Left hindlimb (tissue), 1 donor: Measurements from ENCODE around the gene CCDC183.
A peak's percentile ranks its signal among the peaks of the same experiment; 100 is the strongest.

Experiments used
- DNase-seq: peaks from one replicate; pipeline ENCODE4 v3.0.0-alpha.2; 2018

The CCDC183 gene

DNA sequence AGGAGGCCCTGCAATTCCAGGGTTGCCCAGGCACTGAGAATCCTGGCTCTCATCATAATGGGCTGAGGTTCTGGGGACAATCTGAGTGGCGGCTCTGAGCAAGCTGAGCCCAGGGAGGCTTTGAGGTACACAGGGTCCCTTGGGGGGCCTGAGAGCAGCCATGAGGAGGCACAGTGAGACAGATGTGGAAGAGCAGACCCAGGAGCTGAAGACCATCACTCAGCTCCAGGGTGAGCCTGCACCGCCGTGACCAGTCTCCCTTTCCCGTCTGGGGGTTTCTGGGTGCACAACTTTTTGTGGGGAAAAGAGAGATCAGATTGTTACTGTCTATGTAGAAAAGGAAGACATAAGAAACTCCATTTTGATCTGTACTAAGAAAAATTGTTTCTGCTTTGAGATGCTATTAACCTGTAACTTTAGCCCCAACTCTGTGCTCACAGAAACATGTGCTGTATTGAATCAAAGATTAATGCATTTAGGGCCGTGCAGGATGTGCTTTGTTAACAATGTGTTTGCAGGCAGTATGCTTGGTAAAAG is at the start of gene CCDC183:
CCDC183 (plus strand) TSS at position 101 of the 537 bp plus-strand sequence; CDS start at position 161, 60 bp downstream.
- DNase-seq, result no peak

DNA sequence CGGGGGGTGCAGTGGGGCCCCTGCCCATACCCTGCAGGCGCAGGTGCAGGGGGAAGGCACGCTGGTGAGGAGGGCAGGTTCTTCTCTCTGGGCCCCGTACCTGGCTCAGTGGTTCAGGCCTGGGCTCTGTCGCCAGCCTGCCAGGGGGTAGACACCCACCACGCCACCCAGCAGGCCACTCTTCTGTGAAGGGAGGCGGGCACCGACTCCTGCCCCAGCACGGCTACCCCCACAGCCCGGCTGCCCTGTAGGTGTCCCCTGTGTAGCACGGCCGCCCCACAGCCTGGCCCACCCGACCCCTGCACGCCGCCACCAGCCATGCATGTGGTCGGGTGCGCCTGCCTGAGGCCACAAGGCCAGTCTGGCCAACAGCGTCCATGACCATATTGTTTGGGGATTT is 49.5 kb upstream of the CCDC183 start:
- DNase-seq, result peak; percentile 23

GRCh38 chr9:136747161-136748060 is 48.7 kb upstream of the CCDC183 start:
- DNase-seq, result peak; percentile 20

GRCh38 chr9:136748201-136748600 is 47.9 kb upstream of the CCDC183 start, which contains the start of gene LCN6:
LCN6 (minus strand) TSS chr9:136748525; CDS start chr9:136748483, 42 bp downstream.
- peak; percentile 25 for DNase-seq

DNA sequence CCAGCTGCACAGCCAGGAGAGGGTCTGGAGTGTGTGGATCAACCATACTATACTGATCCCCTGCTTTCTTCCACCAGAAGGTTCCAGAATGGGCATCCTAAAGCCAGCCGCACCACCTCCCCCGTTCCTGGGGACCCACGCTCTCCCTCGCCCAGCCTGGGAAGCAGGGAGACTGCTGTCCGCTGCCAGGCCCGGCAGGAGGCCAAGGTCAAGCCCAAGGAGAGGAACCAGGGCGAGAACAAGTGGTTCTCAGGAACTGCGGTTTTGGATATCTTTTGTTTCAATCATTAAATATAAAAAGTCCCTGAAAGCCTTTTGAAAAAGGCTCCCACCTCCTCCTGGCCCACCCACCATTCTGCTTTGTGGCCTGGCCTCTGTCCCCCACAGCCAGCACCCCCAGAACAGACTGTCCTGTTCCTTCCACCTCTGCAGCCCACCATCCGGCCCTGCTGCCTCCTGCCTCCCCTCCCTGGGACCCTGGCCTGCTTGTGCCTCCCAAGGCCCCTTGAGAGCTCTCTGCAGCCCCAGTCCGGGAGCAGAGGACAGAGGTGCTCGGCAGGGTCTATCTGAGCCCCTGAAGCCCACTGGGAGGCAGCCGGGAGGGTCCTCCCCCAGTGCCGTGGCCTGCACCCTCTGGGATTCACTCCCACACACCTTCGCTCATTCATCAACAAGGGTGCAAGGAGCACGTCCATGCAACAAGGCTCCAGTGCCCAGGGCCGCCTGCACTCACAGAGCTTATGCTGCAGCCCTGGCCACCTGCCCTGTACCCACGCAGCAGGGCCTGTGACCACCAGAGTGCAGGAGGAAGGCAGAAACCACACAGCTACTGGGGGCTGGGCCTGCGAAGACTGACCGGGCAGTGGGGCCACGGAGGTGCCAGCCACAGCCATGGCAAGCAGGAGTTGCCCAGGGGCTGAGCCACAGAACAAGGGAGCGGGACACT is 47.2 kb upstream of the CCDC183 start:
- peak; percentile 16 for DNase-seq

DNA sequence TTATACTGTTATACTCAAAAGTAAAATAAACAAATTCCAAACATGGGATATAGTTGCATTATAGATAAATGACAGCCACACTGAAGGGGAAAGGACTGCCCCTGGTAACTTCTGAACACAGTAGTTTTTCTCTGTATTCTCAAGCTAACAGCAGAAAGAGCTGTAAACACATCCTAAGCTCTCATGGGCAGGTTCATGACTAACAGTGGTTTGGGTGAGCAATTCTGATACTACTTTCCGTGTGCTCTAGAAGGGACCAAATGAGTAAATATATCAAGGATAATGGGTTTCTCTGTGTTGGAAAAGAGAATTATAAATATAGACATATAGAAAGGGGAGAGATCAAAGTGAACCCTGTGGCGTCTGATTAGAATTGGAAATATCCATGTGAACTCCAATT is 45.6 kb upstream of the CCDC183 start:
- DNase-seq, result no peak

- DNase-seq, result no peak
These were observed 44.9 kb upstream of the CCDC183 start for GRCh38 chr9:136751244-136751643.

DNA sequence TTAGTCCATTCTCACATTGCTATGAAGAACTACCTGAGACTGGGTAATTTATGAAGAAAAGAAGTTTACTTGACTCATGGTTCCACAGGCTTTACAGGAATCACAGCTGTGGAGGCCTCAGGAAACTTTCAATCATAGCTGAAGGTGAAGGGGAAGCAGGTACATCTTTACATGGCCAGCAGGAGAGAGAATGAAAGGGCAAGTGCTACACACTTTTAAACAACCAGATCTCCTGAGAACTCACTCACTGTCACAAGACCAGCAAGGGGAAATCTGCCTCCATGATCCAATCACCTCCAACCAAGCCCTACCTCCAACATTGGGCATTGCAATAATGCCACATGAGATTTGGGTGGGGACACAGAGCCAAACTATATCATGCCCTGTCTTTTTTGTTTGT is 44.3 kb upstream of the CCDC183 start:
- DNase-seq, result no peak

DNA sequence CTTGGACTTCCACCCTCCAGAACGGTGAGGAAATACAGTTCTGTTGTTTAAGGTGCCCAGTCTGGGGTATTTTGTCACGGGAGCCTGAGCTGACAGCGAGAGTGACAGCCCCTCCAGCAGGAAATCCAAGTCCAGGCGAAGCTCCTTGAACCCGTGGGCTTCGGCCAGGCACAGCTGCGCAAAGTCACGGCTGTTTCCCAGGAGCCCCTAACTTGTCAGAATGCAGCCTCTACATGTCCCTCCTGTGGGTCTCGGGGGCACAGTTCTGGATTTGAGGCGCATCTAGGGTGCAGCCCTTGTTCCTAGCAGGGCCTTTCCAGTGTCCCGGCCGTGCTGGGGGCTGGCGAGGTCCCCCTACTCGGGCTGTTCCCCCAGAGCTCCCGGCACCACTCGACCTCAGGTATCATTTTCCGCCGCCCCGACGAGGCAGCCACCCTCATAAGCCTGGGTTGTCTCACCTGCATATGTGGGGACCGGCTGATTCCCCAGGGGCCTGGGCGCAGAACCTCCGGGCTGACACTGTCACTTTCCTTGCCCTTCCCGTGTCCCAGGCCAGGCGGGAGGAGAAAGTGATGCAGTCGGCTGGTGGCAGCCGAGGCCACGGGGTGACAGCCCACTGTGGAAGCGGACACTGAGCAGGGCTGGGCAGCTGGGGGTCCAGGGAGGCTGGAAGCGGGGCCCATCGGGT is 42.6 kb upstream of the CCDC183 start:
- DNase-seq, result peak; percentile 10

GRCh38 chr9:136754059-136754572 is 42.0 kb upstream of the CCDC183 start:
- peak; percentile 26 for DNase-seq

DNA sequence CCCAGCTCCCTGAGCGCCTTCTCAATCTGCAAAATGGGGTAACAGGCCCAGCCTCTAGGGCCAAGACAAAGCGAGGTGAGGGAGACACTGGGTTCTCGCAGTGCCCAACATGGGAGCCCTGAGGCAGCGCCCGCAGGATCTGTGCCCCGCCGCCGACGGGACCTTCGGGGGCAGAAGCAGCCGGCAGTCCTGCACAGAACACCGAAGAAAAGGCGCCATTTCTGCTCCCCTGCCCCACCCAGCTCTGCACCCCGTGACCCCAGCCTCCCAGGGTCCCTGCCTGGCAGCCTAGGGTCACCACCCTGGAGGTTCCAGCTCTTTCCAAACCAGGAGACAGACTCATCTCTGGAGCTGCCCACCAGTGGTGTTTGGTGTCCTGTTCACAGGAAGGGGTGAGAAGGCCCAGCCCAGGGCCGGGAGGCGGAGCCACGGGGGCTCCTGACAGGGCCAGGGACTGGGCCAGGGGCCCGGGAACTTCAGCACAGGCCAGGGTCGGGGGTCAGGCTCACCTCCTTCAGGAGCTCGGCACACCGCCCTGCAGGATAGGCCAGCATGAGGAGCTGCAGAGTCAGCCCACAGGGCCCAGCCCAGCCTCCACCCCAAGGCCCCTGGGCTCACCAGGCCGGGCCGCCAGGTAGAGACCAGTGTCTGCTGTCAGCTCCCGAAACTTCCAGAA is 41.4 kb upstream of the CCDC183 start:
- DNase-seq, result peak; percentile 20

- peak; percentile 17 for DNase-seq
These were observed 40.6 kb upstream of the CCDC183 start for GRCh38 chr9:136755302-136756133.

DNA sequence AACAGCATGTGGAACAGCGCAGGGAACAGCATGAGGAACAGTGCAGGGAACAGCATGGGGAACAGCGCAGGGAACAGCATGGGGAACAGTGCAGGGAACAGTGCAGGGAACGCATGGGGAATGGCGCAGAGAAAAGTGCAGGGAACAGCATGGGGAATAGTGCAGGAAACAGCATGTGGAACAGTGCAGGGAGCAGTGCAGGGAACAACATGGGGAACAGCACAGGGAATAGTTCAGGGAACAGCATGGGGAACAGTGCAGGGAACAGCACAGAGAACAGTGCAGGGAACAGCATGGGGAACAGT is 40.1 kb upstream of the CCDC183 start:
- no peak for DNase-seq

- DNase-seq, result no peak
These were observed 39.3 kb upstream of the CCDC183 start for GRCh38 chr9:136756836-136757235.

DNA sequence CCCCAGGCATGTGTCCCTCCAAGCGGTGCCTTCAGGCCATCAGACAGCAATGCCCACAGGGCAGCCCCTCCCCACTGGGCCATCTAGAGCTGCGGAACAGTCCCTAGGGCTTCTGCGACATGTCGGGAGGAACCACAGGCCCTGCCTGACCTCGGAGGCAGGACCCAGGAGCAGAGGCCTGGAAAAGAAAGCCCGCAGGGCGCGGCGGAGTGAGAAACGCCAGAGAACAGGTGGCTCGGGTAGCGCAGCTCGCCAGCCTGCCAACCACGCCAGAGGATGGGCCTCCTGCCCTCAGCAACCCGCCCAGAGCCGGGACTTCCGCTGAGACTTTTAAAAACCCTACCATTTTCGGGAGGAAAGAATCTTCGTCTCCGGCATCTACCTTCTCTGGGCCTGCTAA is 38.8 kb upstream of the CCDC183 start:
- no peak for DNase-seq

DNA sequence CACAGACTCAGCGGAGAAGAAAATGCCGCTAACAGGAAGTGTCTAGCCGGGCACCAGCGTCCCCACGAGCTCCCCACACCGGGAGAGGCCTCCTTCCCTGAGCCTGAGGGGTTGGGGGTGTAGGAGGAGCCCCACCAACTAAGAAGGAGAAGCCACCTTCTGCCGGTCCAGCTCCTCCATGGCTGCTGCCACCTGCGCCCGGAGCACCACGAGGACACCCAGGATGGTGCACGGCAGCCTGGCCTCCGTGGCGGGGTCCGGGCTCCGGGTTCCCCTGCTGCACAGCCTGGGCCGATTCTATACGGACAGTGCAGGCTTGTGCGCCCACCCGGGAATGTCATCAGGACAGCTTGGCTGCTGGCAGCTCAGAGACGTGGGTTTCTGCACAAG is 38.4 kb upstream of the CCDC183 start:
- no peak for DNase-seq

DNA sequence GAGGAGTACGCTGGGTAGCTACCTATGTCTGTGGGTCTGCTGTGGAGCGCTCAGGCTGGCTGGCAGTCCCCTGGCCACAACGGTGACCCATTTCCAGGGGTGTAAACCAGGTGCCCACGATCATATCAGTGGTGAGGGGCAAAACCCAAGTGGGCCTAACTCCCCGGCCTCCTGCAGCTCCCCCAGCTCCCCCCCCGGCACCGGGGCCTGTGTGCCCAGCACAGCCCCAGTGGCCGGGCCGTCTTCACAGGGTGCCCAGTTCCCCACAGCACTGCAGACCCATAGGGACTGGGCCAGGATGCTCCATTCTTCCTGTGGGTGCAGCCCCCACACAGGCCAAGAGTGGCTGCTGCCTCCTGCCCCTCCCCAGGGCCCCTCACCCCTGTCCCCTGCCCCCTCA is 37.1 kb upstream of the CCDC183 start:
- no peak for DNase-seq

GRCh38 chr9:136759436-136760325 is 36.5 kb upstream of the CCDC183 start:
- no peak for DNase-seq

GRCh38 chr9:136760424-136760823 is 35.7 kb upstream of the CCDC183 start:
- DNase-seq, result no peak
